Endothelial cell (in vitro differentiated cells): ENCODE results near the gene PTTG2. TPM values are rescaled to one million over a fixed set of nuclear protein-coding genes. Genes with fewer than 3 reads are reported as not detected.

Experiments used
- DNase-seq: peaks from one replicate; pipeline ENCODE4 v3.0.0; 2021; ENCODE audit warnings: low spot score
- H3K27ac Mint-ChIP-seq: one replicate; pipeline ENCODE4 v1.8.0; 2021; ENCODE audit warnings: mixed read lengths, inconsistent platforms; ENCODE audit not compliant: unreplicated experiment
- H3K27me3 Mint-ChIP-seq: one replicate; pipeline ENCODE4 v1.8.0; 2021; ENCODE audit warnings: mild to moderate bottlenecking, moderate library complexity, mixed read lengths, inconsistent platforms; ENCODE audit not compliant: unreplicated experiment
- H3K36me3 Mint-ChIP-seq: one replicate; pipeline ENCODE4 v1.8.0; 2021; ENCODE audit warnings: mild to moderate bottlenecking, low read depth, mixed read lengths, inconsistent platforms; ENCODE audit not compliant: unreplicated experiment
- H3K4me1 Mint-ChIP-seq: one replicate; pipeline ENCODE4 v1.8.0; 2021; ENCODE audit warnings: mild to moderate bottlenecking, mixed read lengths, inconsistent platforms; ENCODE audit not compliant: unreplicated experiment
- H3K4me3 Mint-ChIP-seq: one replicate; pipeline ENCODE4 v1.8.0; 2021; ENCODE audit warnings: mild to moderate bottlenecking, mixed read lengths, inconsistent platforms; ENCODE audit not compliant: unreplicated experiment
- H3K9me3 Mint-ChIP-seq: one replicate; pipeline ENCODE4 v1.8.0; 2021; ENCODE audit warnings: mixed read lengths, inconsistent platforms; ENCODE audit not compliant: unreplicated experiment
- total RNA-seq: library from RNA; stranded (reverse); fragmentation: NEBNext Ultra II Directional; extraction: Animal tissue kit (Norgen Biotek cat#: 25700); gene quantifications from one replicate; pipeline ENCODE4 v1.2.1, GENCODE V29; 2021; ENCODE audit not compliant: unreplicated experiment
- TF ChIP-seq, protein P1 (sequence below): fragments of 200-600 bp; sonication (generic); IDR thresholded peaks from one replicate; pipeline ENCODE4 v1.5.0; 2021; ENCODE audit warnings: antibody characterized with exemption; ENCODE audit not compliant: unreplicated experiment

Gene PTTG2
- total RNA-seq, 1 donor from 2014 or later: not detected

DNA sequence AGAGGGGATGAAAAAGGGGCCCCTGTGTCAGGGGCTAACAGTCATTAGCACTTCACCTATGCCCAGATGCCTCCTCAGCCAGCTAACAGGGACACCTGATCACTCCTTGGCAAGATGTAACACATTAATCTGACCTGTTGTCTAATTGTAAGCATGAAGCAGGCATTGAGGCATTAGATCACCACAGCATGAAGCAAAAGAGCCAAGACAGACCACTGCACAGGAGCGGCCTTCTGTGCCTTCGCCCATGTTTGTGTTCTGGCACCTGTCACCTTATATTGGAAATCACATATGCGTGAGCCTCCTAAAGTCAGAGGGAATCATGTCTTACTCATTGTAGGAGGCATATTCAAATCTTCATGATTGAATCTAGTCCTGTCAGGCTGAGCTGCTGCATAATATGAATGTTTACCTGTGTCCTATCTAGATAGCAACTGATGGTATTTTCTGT is 48.4 kb downstream of the PTTG2 start:
- Mint-ChIP-seq H3K36me3 (no peaks in the 10 kb centered on the region), H3K27ac (no peak overlapping the region), H3K27me3 (no peaks in the 10 kb centered on the region), H3K4me1 (peaks cover 9% of the 10 kb centered on the region), H3K9me3 (no peaks in the 10 kb centered on the region), H3K4me3 (no peak overlapping the region)
- DNase-seq: no peak
- TF ChIP-seq, protein P1, sequence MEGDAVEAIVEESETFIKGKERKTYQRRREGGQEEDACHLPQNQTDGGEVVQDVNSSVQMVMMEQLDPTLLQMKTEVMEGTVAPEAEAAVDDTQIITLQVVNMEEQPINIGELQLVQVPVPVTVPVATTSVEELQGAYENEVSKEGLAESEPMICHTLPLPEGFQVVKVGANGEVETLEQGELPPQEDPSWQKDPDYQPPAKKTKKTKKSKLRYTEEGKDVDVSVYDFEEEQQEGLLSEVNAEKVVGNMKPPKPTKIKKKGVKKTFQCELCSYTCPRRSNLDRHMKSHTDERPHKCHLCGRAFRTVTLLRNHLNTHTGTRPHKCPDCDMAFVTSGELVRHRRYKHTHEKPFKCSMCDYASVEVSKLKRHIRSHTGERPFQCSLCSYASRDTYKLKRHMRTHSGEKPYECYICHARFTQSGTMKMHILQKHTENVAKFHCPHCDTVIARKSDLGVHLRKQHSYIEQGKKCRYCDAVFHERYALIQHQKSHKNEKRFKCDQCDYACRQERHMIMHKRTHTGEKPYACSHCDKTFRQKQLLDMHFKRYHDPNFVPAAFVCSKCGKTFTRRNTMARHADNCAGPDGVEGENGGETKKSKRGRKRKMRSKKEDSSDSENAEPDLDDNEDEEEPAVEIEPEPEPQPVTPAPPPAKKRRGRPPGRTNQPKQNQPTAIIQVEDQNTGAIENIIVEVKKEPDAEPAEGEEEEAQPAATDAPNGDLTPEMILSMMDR: no peak

DNA sequence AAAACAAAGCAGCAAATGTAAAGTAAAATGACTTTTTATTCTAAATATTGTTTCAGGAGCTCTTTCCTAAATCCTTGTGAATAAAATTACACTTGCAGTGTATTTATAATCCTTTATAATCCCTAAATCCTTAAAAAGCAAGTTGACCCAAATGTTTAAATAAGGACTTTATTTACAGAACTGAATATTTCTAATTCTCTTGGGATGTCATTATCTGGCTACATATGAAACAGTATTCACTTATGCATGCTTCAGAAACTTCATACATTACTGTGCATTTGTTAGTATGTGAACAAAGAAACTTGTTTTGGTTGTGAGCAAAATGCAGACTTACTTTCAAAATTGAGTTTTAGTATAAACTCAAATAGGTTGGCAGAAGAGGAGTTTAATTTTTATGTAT is 49.2 kb downstream of the PTTG2 start:
- TF ChIP-seq, protein P1: no peak
- no peak overlapping the region for H3K4me3 Mint-ChIP-seq
- no peak overlapping the region for H3K27ac Mint-ChIP-seq
- no peaks in the 10 kb centered on the region for H3K36me3 Mint-ChIP-seq
- no peaks in the 10 kb centered on the region for H3K27me3 Mint-ChIP-seq
- H3K4me1 Mint-ChIP-seq: peaks cover 5% of the 10 kb centered on the region
- no peak for DNase-seq
- H3K9me3 Mint-ChIP-seq: no peaks in the 10 kb centered on the region

DNA sequence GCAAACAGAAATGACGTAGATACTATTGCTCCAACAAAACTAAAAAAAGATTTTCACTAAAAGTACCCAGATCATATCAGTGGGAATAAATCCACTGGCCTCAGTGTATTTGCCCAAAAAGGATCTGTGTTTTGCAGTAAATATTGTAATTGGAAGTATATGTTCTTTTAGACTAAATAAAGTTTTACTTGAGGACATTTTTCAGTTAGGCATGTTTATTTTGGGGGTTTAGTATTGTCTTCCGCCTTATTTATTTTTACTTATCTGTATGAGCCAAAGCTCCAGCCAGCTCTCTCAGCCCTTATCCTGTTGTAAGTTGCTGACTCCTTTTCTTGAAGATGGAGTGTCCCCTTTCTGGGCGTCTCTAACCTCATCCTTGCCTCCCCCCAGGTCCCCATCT is 49.8 kb downstream of the PTTG2 start:
- TF ChIP-seq, protein P1: no peak
- Mint-ChIP-seq H3K27me3 (no peaks in the 10 kb centered on the region), H3K4me3 (no peak overlapping the region), H3K4me1 (peaks cover 3% of the 10 kb centered on the region), H3K27ac (no peak overlapping the region), H3K9me3 (no peaks in the 10 kb centered on the region), H3K36me3 (peaks cover 2% of the 10 kb centered on the region)
- DNase-seq: no peak

Other genes starting within 250 kb of the PTTG2 start
- gene PGM2, start 133.7 kb upstream of the PTTG2 start, total RNA-seq: 16.6 TPM
- gene TBC1D1, start 69.3 kb upstream of the PTTG2 start, total RNA-seq: 139 TPM